ENCODE data around the gene VWA5A. TPM values are rescaled to one million over a fixed set of nuclear protein-coding genes. Genes with fewer than 3 reads are reported as not detected.

VWA5A gene
- total and polyA plus RNA-seq, 9 of the 15 experiments (the other 6 are each of a cell fraction or from before 2014, with no cell fraction given): 4.6 to 19.7 (median 6.9) TPM

GRCh38 chr11:124069429-124070401, 45.5 kb upstream of the VWA5A start (continued):
- TF ChIP-seq ZNF586 (CRISPR knock-in tag; conservative IDR thresholded peaks at IDR 0.05): no peak
- TF ChIP-seq SP1 (CRISPR knock-in tag; IDR thresholded peaks at IDR 0.05): peak; percentile 76
- TF ChIP-seq PHB2 (IDR thresholded peaks at IDR 0.05; ENCODE audit: low read depth): no peak
- TF ChIP-seq ZNF316 (IDR thresholded peaks at IDR 0.05): no peak
- peak; percentile 71 for TF ChIP-seq STAG1 (CRISPR knock-in tag; IDR thresholded peaks at IDR 0.05; ENCODE audit: borderline replicate concordance)
- no peak for TF ChIP-seq MTA2 (IDR thresholded peaks at IDR 0.05; ENCODE audit: low read depth)
- TF ChIP-seq NR4A1 (CRISPR knock-in tag; IDR thresholded peaks at IDR 0.05): no peak
- no peak for TF ChIP-seq NR4A1 (tag; IDR thresholded peaks at IDR 0.05)
- no peak for TF ChIP-seq PHF8 (IDR thresholded peaks at IDR 0.05; ENCODE audit: borderline replicate concordance, low read length)
- no peak for TF ChIP-seq ZNF239 (CRISPR knock-in tag; IDR thresholded peaks at IDR 0.05)
- no peak for TF ChIP-seq ZNF174 (CRISPR knock-in tag; IDR thresholded peaks at IDR 0.05)
- 0 out of 2 replicates have a peak, but pooled peaks have one; percentile 32 for TF ChIP-seq ESRRA (IDR thresholded peaks at IDR 0.05; ENCODE audit: borderline replicate concordance, low read depth)
- TF ChIP-seq MAZ (CRISPR knock-in tag; conservative IDR thresholded peaks at IDR 0.05 in 1 of 2, IDR thresholded peaks at IDR 0.05 in 1 of 2): peak in 1 of 2 experiments; percentile 66; a peak in 2 of 4 replicates
- no peak for TF ChIP-seq ZNF717 (CRISPR knock-in tag; IDR thresholded peaks at IDR 0.05)
- TF ChIP-seq FOXA3 (CRISPR knock-in tag; conservative IDR thresholded peaks at IDR 0.05 in 1 of 2, IDR thresholded peaks at IDR 0.05 in 1 of 2): no peak
- TF ChIP-seq ZNF224 (CRISPR knock-in tag; IDR thresholded peaks at IDR 0.05): no peak
- no peak for TF ChIP-seq ZNF134 (CRISPR knock-in tag; conservative IDR thresholded peaks at IDR 0.05)
- TF ChIP-seq EHMT2 (IDR thresholded peaks at IDR 0.05): 0 out of 2 replicates have a peak, but pooled peaks have one; percentile 15
- 0 out of 2 replicates have a peak, but pooled peaks have one; percentile 5 for TF ChIP-seq SMAD3 (CRISPR knock-in tag; conservative IDR thresholded peaks at IDR 0.05)
- TF ChIP-seq MCM7 (IDR thresholded peaks at IDR 0.05): no peak
- no peak for TF ChIP-seq IRF2 (CRISPR knock-in tag; IDR thresholded peaks at IDR 0.05)
- no peak for TF ChIP-seq GATA2 (CRISPR knock-in tag; IDR thresholded peaks at IDR 0.05)
- no peak for TF ChIP-seq BRF2 (IDR thresholded peaks at IDR 0.05; ENCODE audit: borderline replicate concordance, insufficient read depth, insufficient read length)
- TF ChIP-seq, protein P1, sequence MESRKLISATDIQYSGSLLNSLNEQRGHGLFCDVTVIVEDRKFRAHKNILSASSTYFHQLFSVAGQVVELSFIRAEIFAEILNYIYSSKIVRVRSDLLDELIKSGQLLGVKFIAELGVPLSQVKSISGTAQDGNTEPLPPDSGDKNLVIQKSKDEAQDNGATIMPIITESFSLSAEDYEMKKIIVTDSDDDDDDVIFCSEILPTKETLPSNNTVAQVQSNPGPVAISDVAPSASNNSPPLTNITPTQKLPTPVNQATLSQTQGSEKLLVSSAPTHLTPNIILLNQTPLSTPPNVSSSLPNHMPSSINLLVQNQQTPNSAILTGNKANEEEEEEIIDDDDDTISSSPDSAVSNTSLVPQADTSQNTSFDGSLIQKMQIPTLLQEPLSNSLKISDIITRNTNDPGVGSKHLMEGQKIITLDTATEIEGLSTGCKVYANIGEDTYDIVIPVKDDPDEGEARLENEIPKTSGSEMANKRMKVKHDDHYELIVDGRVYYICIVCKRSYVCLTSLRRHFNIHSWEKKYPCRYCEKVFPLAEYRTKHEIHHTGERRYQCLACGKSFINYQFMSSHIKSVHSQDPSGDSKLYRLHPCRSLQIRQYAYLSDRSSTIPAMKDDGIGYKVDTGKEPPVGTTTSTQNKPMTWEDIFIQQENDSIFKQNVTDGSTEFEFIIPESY (CRISPR knock-in tag; IDR thresholded peaks at IDR 0.05): 0 out of 2 replicates have a peak, but pooled peaks have one; percentile 19
- TF ChIP-seq NBN (IDR thresholded peaks at IDR 0.05; ENCODE audit: low read depth): no peak
- TF ChIP-seq ZNF444 (CRISPR knock-in tag; IDR thresholded peaks at IDR 0.05): no peak
- no peak for TF ChIP-seq SAFB2 (IDR thresholded peaks at IDR 0.05; ENCODE audit: borderline replicate concordance, low read depth, low read length, severe bottlenecking)
- TF ChIP-seq CREBBP (IDR thresholded peaks at IDR 0.05; ENCODE audit: low read depth, low read length): no peak

Data from K562 (cell line).